ENCODE measurements around the gene SVBP.

The SVBP gene

DNA sequence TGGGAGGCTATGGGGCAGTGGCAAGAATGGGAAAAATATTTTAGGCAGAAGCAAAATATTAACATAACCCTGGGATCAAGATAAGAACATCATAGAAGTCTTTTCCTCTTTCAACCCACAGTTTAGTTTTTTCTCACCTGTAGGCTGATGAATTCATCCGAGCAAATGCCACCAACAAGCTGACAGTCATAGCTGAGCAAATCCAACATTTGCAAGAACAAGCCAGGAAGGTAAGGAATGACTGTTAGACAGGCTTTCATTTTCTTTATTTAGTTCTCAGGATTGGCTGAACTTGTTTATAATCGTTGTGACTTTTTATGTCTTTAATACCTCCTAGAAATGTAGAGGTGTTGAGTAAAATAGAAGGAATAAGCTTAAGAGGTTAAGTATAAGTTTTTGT is 43.8 kb downstream of the SVBP start:
- TF ChIP-seq, protein P1, sequence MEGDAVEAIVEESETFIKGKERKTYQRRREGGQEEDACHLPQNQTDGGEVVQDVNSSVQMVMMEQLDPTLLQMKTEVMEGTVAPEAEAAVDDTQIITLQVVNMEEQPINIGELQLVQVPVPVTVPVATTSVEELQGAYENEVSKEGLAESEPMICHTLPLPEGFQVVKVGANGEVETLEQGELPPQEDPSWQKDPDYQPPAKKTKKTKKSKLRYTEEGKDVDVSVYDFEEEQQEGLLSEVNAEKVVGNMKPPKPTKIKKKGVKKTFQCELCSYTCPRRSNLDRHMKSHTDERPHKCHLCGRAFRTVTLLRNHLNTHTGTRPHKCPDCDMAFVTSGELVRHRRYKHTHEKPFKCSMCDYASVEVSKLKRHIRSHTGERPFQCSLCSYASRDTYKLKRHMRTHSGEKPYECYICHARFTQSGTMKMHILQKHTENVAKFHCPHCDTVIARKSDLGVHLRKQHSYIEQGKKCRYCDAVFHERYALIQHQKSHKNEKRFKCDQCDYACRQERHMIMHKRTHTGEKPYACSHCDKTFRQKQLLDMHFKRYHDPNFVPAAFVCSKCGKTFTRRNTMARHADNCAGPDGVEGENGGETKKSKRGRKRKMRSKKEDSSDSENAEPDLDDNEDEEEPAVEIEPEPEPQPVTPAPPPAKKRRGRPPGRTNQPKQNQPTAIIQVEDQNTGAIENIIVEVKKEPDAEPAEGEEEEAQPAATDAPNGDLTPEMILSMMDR (IDR thresholded peaks at IDR 0.05; ENCODE audit: low read depth, low read length) = no peak
- DNase-seq (ENCODE audit: extremely low read depth, low read depth) = no peak

DNA sequence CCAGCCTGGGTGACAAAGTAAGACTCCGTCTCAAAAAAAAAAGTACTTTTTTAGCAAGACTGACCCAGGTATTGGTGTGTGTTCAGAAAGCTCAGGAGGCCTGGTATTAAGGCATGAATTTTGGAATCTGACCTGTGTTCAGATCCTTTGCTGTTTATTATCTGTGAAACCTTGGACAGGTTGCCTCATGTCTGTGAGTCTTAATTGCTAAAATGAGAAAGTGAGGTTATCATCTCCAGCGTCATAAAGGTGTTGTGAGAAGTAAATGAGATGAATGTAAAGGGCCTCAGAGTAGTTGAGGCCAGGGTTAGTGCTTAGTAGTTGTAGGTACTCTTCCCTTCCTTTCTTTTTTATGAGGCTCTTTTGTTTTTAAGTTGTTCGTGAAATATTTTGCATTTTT is 47.4 kb downstream of the SVBP start:
- TF ChIP-seq, protein P1 (IDR thresholded peaks at IDR 0.05; ENCODE audit: low read depth, low read length) = no peak

DNA sequence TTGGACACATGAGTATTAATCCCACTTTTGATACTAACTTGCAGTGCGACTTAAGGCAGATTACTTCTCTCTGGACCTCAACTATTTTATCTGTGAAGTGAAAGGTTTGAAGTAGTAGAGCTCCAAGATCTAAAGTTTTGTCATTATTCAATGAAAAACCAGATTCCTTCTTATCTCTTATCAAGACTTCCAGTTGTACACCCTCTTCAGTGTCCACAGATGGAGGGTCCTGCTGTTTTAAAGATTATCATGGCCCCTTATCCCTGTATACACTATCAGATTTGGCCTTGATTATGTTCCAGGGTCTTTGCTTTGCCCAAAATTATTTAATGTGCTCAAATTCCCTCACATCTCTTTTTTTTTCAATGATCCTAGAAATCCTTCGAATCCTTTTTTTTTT is 49.0 kb downstream of the SVBP start:
- TF ChIP-seq, protein P1 (IDR thresholded peaks at IDR 0.05; ENCODE audit: low read depth, low read length) = no peak
- no peak for DNase-seq (ENCODE audit: extremely low read depth, low read depth)

More for the DNA sequence above, 47.4 kb downstream of the SVBP start:
- DNase-seq (ENCODE audit: extremely low read depth, low read depth) = no peak

DNA sequence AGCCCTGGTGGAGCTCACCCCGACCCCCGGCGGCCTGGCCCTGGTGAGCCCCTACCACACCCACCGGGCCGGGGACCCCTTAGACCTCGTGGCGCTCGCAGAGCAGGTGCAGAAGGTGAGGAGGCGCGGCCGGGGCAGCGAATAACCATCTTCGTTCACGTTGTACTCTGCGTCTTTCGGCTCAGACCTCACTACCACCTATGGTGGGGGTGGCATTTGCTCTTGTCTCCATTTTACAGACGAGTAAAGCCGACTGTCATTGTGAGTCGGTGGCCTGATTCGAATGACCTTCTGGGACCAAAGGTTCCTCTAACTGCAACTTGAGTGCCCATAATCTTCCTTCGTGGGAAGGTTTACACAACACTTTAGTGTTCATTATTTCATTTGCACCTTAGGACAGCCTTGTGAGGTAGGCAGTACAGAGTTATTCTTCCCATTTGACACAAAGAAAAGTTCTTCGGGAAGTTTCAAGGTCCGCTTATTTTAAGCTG is 49.6 kb downstream of the SVBP start:
- DNase-seq (ENCODE audit: extremely low read depth, low read depth) = no peak
- TF ChIP-seq, protein P1 (IDR thresholded peaks at IDR 0.05; ENCODE audit: low read depth, low read length) = no peak

DNA sequence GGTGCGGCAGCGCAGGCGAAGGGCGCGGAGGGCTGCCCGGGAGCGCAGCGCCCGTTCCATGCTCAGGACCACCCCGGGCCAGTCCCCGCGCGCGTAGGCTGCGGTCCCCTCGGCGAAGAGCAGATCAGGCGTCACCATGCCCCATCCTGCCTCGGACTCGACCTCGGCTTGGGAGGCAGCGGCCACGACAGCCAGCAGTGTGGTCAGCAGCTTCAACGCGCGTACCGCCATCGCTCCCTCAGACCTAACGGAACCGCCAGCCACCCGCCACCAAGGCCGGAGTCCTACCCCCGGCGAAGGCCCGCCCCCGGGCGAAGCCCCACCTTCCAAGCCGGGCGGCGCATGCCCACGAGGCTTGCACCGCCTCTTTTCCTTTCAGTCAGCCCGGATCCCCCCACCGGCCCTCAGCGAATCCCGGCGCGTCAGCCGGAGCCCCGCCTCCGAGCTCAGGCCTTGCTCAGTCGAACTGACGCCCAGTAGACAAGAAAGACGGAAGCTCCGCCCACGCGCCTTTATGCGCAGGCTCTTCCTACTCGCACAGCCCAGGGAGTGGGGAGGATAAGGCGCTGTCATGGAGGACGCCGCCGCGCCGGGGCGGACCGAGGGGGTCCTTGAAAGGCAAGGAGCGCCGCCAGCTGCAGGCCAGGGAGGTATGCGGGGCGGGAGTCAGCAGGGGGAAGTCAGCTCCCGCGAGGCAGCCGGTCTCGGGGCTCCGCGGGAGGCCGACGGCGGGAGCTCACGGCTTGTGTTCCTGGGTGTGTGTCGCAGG is 50.3 kb downstream of the SVBP start, which contains the start of the genes C1orf50 and P3H1:
TSS of gene C1orf50 (plus strand) at position 509 of the 769 bp plus-strand sequence. CDS start at position 572, 63 bp downstream.
TSS of gene P3H1 (minus strand) at position 288 of the 769 bp plus-strand sequence. CDS start at position 231, 57 bp downstream.
- TF ChIP-seq, protein P1 (IDR thresholded peaks at IDR 0.05; ENCODE audit: low read depth, low read length) = no peak
- DNase-seq (ENCODE audit: extremely low read depth, low read depth) = peak; percentile 95

DNA sequence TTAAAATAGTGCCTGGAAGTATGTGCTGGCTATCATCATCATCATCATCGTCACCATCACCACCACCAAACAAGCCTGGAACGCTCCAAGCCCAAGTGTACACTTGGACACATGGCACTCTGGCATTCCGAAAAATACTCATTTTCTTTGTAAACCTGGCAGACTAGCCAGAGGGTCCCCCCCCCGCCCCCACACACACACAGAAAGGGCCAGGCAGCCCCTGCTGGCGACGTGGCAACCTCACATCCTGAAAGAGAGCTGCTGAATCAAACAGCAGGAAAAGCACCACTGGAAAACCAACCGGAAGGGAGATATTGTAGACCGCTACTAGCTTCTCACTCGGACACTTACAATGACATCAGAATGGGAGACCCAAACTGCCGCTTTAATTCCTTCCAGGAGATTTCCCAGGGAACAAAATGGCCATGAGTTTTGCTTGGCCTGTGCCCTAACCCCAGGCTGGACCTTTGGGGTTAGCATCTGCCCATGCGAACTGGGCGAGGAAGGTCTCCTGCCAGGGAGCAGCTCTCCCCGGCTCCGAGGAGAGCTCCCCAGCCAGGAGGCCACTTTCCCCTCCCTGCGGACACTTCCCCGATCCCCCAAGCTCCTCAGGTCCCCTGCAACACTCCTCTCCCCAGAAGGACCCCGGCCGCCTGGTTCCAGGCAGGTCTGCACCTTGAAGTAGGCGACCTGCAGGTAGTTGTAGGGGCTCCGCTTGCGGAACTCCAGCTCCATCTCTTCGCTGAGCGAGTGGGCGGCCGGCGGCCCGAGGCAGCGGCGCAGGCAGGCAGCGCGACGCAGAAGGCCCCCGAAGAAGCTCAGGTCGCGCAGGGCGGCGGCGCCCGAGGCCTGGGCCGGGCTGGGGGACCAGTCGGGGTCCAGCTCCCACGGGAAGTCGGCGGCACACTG is 51.1 kb downstream of the SVBP start:
- DNase-seq (ENCODE audit: extremely low read depth, low read depth) = peak; percentile 45
- TF ChIP-seq, protein P1 (IDR thresholded peaks at IDR 0.05; ENCODE audit: low read depth, low read length) = peak; percentile 68

Data from AG09319 (cell line).